GM18505 (cell line): ENCODE data around the gene HMX2.
"Not testable (repeated sequence)": the region's sequence is repeated elsewhere in the genome, so short reads cannot be mapped to it uniquely, and the experiment has no call there.

ENCODE experiments used
- ATAC-seq: cut with Tn5 transposase; IDR thresholded peaks from one replicate; pipeline ENCODE4 v1.9.1; 2021; ENCODE audit not compliant: unreplicated experiment
- POLR2A ChIP-seq: IDR thresholded peaks from 4 replicates; pipeline ENCODE4 v1.6.1; 2011; ENCODE audit warnings: borderline replicate concordance; ENCODE audit not compliant: insufficient read depth, insufficient read length; ENCODE audit errors: extremely low read depth

HMX2 gene

DNA sequence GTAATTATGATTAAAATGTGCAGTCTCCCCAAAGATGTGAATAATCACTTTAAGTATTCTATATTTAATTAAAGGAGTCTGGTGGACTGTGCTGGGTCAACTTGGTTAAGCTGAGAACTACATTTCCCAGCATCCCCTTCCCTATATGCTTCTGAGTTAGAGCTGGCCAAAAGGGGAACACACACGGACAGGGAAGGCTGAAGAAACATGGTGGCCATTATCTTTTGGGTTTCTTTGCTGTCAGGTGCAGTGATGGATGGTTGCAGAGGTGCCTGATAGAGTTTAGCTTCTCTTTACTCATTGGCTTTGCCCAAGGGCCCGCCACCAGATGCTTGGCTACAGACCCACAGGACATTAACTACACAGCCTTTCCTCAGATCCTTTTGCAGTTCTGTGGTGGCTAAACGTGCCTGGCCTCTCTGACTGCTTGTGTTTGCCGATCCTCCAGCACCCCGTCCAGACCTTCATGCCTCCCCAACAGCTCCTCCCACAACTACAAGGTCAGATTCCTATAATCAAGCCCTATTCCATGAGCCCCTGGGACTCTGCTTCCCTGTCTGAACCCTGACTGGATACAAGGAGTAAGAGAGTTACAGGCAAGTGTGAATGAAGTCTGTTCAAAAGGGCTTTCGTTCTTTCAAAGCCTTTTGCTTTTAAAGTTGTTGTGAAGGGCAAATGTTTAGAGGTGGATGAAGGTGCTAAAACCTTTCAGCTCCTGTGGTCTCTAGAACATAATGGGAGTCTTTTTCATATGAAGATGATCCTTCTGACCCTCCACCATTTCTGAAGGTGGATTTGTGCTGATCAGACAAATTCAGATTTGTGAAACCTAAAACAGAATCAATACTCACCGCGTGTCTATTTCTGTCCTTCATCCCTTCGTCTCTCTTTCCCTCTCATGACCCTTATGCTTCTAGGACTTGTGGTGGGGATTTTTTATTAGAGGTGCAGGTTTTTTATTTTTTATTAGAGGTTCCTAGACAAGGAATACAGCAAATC, 27.8 kb downstream of the HMX2 start:
- no peak for ATAC-seq
- no peak for TF ChIP-seq POLR2A

- not testable (repeated sequence) for ATAC-seq
These were observed 30.5 kb downstream of the HMX2 start for GRCh38 chr10:123178390-123178789.

GRCh38 chr10:123180101-123181090, 32.5 kb downstream of the HMX2 start:
- ATAC-seq, result no peak
- TF ChIP-seq POLR2A, result no peak

DNA sequence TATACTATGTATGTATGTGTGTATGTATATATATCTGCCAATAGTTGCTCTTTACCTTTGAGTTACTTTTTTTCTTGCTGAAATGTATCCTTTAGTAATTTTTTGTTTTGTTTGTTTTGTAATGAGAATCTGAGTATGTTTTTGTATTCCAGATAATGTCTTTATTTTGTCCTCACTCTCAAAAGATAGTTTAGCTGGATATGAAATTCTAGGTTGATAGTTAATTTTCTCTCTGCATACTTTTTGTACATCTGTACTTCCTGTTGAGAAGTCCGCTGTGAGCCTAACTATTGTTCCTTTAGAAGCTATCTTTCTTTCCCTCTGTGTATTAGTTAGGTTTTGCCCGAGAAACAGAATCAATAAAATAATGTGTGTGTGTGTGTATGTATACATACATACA, 35.8 kb downstream of the HMX2 start:
- no peak for ATAC-seq
- no peak for TF ChIP-seq POLR2A

GRCh38 chr10:123187781-123188180, 39.8 kb downstream of the HMX2 start:
- no peak for ATAC-seq
- no peak for TF ChIP-seq POLR2A

DNA sequence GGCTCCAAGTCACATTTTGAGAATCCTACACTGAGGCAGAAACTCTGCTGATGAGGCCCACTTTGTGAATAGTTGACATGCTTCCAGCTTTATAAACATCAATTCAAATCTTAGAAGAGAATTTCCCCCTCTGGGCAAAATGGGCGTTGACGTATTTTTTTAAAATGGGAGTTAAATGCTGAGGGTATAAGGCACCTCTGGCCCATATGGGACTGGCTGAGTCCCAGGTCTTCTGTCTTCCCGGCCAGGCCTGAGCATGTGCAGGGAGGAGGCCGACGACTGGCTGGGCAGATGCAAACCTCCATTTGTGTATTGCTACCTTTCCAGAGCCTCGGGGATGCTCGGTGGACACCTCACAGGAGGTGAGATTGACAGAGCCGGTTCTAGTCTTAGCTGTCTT, 44.0 kb downstream of the HMX2 start:
- ATAC-seq, result no peak
- no peak for TF ChIP-seq POLR2A

DNA sequence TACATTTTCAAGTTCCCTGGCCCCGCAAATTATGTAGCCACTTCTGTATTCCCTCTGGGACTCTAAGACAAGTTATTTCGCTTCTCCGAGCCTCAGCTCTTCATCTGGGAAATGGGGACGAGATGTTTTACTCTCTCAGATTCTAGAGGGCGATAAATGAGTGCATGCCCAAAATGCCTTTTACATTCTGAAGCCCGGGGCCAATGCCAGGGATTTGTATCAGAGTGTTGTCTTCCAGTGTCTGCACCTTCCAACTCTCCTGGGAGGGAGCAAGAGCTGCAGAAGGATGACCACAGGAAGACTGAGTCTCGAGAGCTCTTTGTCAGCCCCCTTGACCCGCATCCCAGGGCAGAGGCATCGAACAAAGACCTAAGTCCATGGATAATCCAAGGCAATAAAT, 46.1 kb downstream of the HMX2 start:
- no peak for ATAC-seq
- TF ChIP-seq POLR2A, result no peak
